H1 (cell line): Measurements from ENCODE around the gene ZNF512B. TPM values are rescaled to one million over a fixed set of nuclear protein-coding genes. Genes with fewer than 3 reads are reported as not detected.

Source experiments
- BACH1 ChIP-seq: IDR thresholded peaks from 2 replicates; pipeline ENCODE4 v1.6.1; 2012; ENCODE audit warnings: low read length, improper control_type of control experiment
- KDM4A ChIP-seq: IDR thresholded peaks from one replicate; pipeline ENCODE4 v1.7.1; 2012; ENCODE audit warnings: low read depth, mild to moderate bottlenecking, moderate library complexity, low read length, inconsistent platforms; ENCODE audit not compliant: severe bottlenecking
- polyA plus RNA-seq, 7 experiments: library from polyadenylated mRNA; depleted of rRNA in 3 of 7; stranded (reverse) in 5 of 7; unstranded in 2 of 7; fragments of >200 nt in 5 of 7; fragments of 200-250 nt in 2 of 7; gene quantifications; 1 replicate in 5 of 7; 2 replicates in 1 of 7; 4 replicates in 1 of 7; pipeline versions ENCODE4 v1.2.1 to v1.2.3, GENCODE V29; 2011 to 2013; ENCODE audit warnings: missing spikeins in 2 of 7, mixed read lengths in 2 of 7
- total RNA-seq: library from RNA; stranded (reverse); fragmentation: NEBNext Ultra II Directional; extraction: Animal tissue kit (Norgen Biotek cat#: 25700); gene quantifications from 2 replicates; pipeline ENCODE4 v1.2.1, GENCODE V29; 2021

Gene ZNF512B
- total and polyA plus RNA-seq, 2 of the 8 experiments (the other 6 are each of a cell fraction or from before 2014, with no cell fraction given): 7.3 to 26.6 TPM

GRCh38 chr20:63913768-63914167, 56.0 kb downstream of the ZNF512B start (continued):
- no peak for TF ChIP-seq KDM4A
- no peak for TF ChIP-seq BACH1
